Measurements from ENCODE around the gene S100PBP.
"Not testable (repeated sequence)": the region's sequence is repeated elsewhere in the genome, so short reads cannot be mapped to it uniquely, and the experiment has no call there.

Gene S100PBP

DNA sequence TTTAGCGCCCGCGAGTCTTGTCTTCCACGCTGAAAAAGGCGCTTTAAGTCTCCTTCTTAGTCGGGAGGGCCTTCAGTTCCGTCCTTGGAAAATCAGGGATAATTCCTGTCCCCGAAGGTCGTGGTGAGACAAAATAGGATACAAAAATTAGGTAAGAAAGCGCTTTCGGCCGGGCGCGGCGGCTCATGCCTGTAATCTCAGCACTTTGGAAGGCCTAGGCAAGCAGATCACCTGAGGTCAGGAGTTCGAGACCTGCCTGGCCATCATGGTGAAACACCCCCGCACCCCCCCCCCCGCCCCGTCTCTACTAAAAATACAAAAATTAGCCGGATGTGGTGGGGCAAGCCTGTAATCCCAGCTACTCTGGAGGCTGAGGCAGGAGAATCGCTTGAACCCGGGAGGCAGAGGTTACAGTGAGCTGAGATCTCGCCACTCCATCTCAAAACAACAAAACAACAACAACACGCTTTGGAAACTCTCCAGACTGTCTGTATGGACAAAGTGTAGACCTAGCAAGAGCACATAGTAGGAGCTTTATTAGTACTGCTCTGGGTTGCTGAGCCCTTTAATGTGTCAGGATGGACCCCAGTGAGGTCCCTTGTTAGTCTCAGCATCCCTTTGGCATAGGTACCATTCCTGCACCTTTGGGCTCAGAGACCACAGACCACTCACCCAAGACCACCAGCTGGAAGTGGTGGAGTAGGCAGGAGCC lies 84.5 kb downstream of the S100PBP start:
- DNase-seq: no peak

DNA sequence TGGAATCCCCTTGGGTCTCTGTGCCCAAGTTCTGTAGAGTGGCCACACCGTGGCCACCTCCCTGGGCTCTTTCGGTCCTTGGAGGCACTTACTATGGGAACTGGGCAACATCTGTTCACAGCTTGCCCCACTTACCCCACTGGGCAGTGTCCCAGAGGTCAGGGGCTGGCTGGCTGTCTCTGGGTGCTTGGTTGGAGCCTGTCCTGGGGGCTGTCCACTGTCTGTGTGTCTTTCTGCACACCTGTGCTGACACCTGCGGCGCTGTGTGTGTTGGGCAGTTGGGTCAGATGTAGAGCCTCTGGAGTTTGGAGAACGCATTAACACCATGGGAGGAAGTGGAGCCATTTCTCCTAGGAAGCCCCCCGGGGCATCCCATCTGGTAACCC lies 85.1 kb downstream of the S100PBP start:
- DNase-seq: no peak

DNA sequence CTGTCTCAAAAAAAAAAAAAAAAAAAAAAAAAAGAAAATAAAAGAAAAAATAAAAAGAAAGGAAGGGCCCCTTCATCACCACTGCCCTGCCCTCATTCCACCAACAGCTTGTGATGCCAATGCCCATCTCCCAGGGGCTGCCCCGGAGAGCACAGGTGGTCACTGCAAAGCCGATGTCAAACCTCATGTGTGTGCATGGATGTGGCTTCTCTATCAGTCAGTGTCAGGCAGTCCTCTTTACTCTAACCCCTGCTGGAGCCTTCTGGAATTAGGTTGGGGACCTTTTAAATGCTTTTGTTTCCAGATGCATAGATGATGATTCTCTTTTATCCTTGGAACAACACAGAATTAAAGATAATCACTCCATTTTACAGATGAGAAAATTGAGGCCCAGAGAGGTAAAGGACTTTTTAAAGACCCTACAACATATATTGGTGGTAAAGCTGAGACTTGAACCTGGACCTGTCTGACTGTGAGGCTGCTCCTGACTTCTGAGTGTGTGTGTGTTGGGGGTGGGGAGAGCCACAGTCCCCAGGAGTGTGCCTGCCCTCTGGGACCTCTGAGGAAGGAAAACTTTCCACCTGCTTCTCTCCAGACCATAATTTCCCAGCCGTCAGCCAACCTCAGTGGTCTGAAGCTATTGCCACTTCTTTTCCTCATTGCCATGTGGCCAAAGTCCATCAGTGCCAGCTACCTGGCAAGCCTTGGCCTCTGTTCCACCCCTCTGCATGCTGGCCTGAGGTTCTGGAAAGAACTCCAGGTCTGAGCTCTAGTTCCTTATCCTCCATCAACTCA lies 86.7 kb downstream of the S100PBP start:
- no peak for DNase-seq

DNA sequence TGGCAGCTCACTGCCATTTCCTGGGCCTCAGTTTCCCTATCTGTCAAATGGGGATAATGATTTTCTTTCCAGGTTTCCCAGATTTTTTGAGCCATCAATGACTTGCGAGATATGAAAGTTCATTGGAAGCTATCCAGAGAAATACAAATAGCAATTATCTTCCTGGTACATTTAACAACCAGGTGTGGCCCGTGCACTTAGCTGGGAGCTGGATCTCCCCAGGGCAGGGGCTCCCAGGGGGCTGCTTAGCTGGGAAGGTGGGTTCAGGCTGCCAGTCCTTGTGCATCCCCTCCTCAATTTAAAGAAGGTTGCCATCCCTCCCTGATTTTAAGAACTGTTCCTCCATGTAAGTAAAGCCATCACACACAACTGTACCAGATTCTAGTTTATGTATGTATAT lies 87.3 kb downstream of the S100PBP start:
- no peak for DNase-seq

DNA sequence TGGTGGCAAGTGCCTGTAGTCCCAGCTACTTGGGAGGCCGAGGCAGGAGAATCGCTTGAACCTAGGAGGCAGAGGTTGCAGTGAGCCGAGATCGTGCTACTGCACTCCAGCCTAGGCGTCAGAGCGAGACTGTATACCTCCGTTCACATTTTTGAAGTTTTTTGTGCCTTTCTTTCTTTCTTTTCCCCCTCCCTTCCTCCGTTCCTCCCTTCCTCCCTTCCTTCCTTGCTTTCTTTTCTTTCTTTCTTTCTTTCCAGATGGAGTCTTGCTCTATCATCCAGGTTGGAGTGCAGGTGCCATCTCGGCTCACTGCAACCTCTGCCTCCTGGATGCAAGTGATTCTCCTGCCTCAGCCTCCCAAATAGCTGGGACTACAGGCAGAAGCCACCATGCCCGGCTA lies 88.1 kb downstream of the S100PBP start:
- not testable (repeated sequence) for DNase-seq

DNA sequence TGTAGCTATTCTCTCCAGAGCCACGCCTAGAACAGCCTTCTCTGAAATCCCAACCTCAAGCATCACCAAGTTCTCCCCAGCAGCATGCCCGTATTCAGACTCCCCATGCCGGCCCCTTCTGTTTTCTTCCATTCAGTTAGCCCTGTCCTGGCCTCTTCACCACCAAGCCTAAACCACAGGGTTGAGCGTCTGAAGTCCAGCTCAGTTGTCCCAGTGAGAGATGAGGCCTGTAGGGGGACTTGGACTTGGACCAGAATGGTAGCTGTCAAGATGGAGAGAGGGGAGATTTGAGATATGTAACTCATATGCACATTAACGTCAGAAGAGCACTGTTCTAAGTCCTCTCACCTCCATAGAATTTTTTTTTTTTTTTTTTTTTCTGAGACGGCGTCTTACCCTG lies 89.2 kb downstream of the S100PBP start:
- DNase-seq: no peak

DNA sequence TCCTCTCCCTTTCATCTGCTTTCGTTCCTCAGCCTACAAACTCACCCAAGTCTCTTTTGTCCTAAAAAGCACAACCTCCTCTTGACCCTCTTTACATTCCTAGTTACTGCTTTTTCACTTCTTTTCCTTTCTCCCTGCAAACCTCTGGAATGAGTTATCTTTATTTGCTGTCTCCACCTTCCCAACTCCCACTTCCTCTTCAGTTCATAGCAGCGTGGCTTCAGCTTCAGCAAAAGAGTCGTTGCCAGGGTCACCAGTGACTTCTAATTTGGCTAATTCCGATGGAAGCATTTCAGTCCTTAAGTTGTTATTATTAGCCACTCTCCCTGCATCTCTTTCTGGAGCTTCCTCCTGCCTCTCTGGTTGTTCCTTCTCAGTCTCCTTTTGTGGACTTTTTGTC lies 90.0 kb downstream of the S100PBP start:
- no peak for DNase-seq

Measured in GOT3 (cell line).